GM12875 (cell line): Measurements from ENCODE around the gene CEP131.

Experiments used
- H3K4me3 ChIP-seq: one replicate; pipeline ENCODE4 v1.5.1; 2011; ENCODE audit warnings: low read depth, low read length, control low read depth
- TF ChIP-seq, protein P1 (sequence below): IDR thresholded peaks from 2 replicates; pipeline ENCODE4 v1.5.1; 2011; ENCODE audit warnings: low read depth, mild to moderate bottlenecking, control low read depth, inconsistent platforms, low read length, moderate library complexity, borderline replicate concordance; ENCODE audit not compliant: insufficient read depth

Gene CEP131

DNA sequence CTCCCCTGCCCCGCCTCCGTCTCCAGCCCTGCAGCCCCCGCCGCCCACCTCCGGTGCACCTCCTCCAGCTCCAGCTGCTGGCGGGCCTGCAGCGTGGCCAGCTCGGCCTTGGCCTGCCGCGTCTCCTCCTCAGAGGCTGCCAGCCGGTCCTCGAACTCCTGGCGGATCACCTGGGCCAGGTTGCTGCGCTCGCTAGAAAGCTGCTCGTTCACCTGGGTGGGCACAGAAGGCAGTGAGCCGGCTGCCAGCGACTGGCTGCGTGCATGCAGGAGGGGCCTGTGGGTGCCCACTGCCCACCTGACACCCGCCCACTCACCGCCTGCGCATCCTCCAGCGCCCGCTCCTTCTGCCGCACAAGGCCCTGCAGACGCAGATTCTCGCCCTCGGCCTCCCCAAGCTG lies 32.2 kb downstream of the CEP131 start:
- TF ChIP-seq, protein P1, sequence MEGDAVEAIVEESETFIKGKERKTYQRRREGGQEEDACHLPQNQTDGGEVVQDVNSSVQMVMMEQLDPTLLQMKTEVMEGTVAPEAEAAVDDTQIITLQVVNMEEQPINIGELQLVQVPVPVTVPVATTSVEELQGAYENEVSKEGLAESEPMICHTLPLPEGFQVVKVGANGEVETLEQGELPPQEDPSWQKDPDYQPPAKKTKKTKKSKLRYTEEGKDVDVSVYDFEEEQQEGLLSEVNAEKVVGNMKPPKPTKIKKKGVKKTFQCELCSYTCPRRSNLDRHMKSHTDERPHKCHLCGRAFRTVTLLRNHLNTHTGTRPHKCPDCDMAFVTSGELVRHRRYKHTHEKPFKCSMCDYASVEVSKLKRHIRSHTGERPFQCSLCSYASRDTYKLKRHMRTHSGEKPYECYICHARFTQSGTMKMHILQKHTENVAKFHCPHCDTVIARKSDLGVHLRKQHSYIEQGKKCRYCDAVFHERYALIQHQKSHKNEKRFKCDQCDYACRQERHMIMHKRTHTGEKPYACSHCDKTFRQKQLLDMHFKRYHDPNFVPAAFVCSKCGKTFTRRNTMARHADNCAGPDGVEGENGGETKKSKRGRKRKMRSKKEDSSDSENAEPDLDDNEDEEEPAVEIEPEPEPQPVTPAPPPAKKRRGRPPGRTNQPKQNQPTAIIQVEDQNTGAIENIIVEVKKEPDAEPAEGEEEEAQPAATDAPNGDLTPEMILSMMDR: no peak
- no peak overlapping the region for H3K4me3 ChIP-seq

DNA sequence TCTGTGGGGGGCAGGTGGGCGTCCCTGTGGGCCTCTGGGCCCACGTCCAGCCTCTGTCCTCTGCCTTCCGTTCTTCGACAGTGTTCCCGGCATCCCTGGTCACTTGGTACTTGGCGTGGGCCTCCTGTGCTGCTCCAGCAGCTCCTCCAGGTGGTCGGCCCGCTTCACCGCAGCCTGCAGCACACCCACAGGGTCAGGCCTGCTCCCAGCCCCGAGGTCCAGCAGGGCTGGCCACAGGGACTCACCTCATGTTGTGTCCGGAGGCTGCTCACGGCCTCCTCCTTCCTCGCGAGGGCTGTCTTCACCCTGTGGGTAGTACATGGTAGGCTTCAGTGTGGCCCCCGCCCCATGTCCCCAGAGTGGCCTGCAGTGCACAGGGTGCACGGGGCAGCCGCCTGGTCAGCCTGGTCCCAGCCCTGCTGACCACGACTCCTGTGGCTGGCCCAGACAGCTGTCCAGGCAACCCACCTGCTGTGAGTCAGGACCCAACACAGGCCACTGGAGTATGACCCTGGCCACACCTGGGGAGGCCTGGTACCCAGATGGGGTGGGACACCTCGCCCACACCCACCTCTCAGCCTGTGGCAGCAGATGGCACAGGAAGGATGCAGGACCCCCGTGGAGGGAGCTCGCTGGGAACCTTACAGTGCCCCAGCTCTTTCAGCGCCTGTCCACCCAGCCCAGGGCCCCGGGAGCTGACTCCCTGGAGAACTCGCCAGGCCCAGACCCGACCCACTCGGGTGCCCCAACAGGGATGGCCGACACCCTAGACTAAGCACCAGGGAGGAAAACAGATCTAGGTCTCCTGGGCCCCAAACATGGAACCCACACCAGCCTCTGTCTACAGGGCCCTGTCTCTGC lies 32.9 kb downstream of the CEP131 start:
- TF ChIP-seq, protein P1: no peak
- H3K4me3 ChIP-seq: no peak overlapping the region

DNA sequence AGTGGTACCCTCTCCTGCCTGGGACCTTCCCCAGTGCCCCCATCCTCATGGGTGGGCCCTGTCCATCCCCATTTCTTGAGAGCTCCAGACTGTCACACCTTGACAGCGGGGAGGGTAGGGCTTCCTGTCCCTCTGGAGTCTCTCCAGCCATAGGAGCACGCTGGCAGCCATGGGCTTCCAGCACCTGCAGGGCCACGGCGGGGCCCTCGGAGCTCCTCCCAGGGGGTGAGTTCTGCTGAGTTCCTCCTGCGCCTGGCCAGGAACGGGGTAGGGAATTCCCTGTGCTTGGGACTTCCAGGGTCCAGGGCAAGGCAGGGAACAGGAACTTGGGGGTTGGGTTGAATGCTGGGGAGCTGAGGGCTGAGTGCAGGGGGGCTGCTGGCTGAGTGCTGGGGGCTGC lies 33.7 kb downstream of the CEP131 start:
- TF ChIP-seq, protein P1: no peak

DNA sequence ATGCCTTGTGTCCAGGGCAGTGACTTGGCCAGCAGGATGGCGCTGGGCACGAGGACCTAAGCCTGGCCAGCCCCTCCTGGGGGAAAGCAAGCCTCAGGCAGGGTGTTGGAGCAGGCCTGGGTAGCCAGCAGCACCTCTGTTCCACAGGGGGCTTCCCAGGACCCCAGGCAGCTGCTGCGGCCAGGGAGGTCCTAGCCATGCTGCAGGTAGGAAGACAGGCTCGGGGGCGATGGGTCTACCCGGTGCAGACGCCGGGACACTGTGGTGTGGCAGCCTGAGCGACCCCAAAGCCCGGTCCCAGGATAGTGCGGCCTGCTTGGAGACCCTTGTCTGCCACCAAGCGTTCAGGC lies 34.3 kb downstream of the CEP131 start:
- TF ChIP-seq, protein P1: no peak
- no peak overlapping the region for H3K4me3 ChIP-seq

More for the DNA sequence above, 33.7 kb downstream of the CEP131 start:
- H3K4me3 ChIP-seq: no peak overlapping the region

DNA sequence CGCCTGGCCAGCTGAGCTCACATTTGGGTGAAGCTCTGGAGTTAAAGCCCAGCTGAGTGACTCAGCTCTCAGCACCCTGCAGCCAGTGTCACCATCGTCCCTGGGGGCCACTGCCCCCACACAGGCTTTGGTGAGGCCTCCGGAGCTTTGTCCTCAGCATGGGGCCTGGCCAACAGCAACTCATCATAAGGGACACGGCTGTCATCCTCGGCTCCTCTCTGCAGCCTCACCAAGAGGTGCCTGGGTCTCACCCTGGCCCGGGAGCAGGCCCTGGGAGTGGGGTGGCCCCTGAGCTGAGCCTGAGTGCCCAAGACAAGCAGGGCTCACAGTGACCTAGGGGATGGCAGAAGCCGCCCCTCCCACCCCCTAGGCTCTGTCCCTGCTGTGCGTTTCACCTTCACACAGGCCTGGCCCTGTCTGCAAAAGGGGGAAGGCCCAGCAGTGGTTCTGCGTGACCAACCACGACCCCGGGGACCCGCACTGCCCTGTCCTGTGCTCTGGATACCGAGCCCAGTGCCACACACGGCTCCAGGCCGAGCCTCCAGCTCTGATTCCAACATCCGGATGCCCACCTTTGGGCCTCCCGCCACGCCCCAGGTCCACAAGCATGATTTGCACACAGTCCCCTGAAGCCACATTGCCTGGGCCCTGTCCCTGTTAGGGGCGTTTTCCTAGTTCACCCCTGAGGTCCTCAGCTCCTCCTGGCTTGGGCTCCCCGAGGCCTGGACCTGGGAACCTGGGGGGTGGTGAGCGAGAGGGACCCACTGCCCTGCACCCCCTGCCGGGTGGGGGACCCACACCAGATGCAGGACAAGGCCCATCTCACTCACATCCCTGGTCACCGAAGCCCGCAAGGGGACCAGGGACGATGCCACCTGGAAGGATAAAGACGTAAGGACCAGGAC lies 34.9 kb downstream of the CEP131 start:
- TF ChIP-seq, protein P1: no peak
- no peak overlapping the region for H3K4me3 ChIP-seq

DNA sequence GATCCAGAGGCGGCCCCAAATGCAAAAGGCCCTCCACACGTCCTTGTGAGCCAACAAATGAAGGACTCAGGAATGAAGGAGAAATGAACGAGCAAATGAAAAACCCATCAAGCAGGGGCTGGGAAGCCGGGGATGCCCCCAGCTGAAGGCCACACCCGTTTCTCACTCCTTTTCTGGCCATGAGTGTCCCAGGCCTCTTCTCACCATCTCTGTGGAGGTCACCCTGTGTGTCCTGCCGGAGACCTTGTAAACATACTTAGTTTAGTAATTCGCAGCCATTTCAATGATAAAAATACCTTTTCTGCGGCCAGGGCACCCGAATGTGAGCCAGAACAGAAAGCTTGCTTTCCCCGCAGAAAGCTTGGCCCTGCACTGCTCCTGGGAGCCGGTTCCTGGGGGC lies 35.6 kb downstream of the CEP131 start:
- no peak overlapping the region for H3K4me3 ChIP-seq
- TF ChIP-seq, protein P1: no peak
